Cardiac fibroblast (primary cell): Measurements from ENCODE around the gene GRM7.

ENCODE experiments used
- DNase-seq, 2 donors: peaks; one replicate each; pipeline versions ENCODE4 v3.0.0 to v3.0.0-alpha.2; 2010; ENCODE audit warnings: low read depth in 2 of 2
- H3K4me3 ChIP-seq, 2 donors: replicated peaks in 1 of 2; 1 replicate in 1 of 2; 2 replicates in 1 of 2; pipeline ENCODE4 v1.5.1; 2011; ENCODE audit warnings: low read depth in 2 of 2, low read length in 2 of 2, mild to moderate bottlenecking in 2 of 2, moderate library complexity in 1 of 2
- CTCF ChIP-seq: IDR thresholded peaks from one replicate; pipeline ENCODE4 v1.5.1; 2011; ENCODE audit warnings: low read depth, mild to moderate bottlenecking, low read length, inconsistent platforms

Gene GRM7

GRCh38 chr3:6860954-6861624 is at the start of gene GRM7:
TSS of gene GRM7 (plus strand) at chr3:6861115.
- TF ChIP-seq CTCF, result no peak
- H3K4me3 ChIP-seq, result no peak within 1 kb of the TSS
- DNase-seq, result no peak

- H3K4me3 ChIP-seq, result no peak overlapping the region
- no peak for DNase-seq
- TF ChIP-seq CTCF, result no peak
Observed at GRCh38 chr3:6821411-6821810, 39.5 kb upstream of the GRM7 start.

- no peak for DNase-seq
- TF ChIP-seq CTCF, result no peak
- H3K4me3 ChIP-seq, result no peak overlapping the region
Observed at GRCh38 chr3:6825524-6825923, 35.4 kb upstream of the GRM7 start.

- TF ChIP-seq CTCF, result no peak
- DNase-seq, result no peak
- H3K4me3 ChIP-seq, result no peak overlapping the region
Observed at GRCh38 chr3:6827453-6827852, 33.5 kb upstream of the GRM7 start.

- no peak for TF ChIP-seq CTCF
- no peak overlapping the region for H3K4me3 ChIP-seq
- DNase-seq, result no peak
Observed at GRCh38 chr3:6844723-6845122, 16.2 kb upstream of the GRM7 start.

- H3K4me3 ChIP-seq, result no peak overlapping the region
- DNase-seq, result no peak
- TF ChIP-seq CTCF, result no peak
Observed at GRCh38 chr3:6854184-6854583, 6.7 kb upstream of the GRM7 start.

GRCh38 chr3:6857510-6857909 is 3.4 kb upstream of the GRM7 start:
- no peak for TF ChIP-seq CTCF
- no peak overlapping the region for H3K4me3 ChIP-seq
- no peak for DNase-seq
